ENCODE data around the gene FOXN4.

FOXN4 gene

GRCh38 chr12:109256011-109256410, 53.1 kb downstream of the FOXN4 start:
- DNase-seq = no peak

- no peak for DNase-seq
These were observed 53.7 kb downstream of the FOXN4 start for GRCh38 chr12:109255377-109255776.

- DNase-seq = no peak
These were observed 55.1 kb downstream of the FOXN4 start for GRCh38 chr12:109253913-109254544.

- DNase-seq = no peak
These were observed 56.3 kb downstream of the FOXN4 start for GRCh38 chr12:109252799-109253198.

- DNase-seq = no peak
These were observed 58.6 kb downstream of the FOXN4 start for GRCh38 chr12:109250523-109250922.

GRCh38 chr12:109247831-109248654, 61.0 kb downstream of the FOXN4 start:
- no peak for DNase-seq

GRCh38 chr12:109246221-109246620, 62.9 kb downstream of the FOXN4 start:
- no peak for DNase-seq

GRCh38 chr12:109244073-109244472, 65.0 kb downstream of the FOXN4 start:
- DNase-seq = no peak

GRCh38 chr12:109241936-109242335, 67.1 kb downstream of the FOXN4 start:
- DNase-seq = no peak

- no peak for DNase-seq
These were observed 68.7 kb downstream of the FOXN4 start for GRCh38 chr12:109240365-109240764.

- no peak for DNase-seq
These were observed 69.4 kb downstream of the FOXN4 start for GRCh38 chr12:109239691-109240090.

- DNase-seq = no peak
These were observed 69.9 kb downstream of the FOXN4 start for GRCh38 chr12:109239179-109239578.

GRCh38 chr12:109236257-109236656, 72.8 kb downstream of the FOXN4 start:
- DNase-seq = no peak

- no peak for DNase-seq
These were observed 75.1 kb downstream of the FOXN4 start for GRCh38 chr12:109234012-109234411.

- DNase-seq = no peak
These were observed 76.4 kb downstream of the FOXN4 start for GRCh38 chr12:109232731-109233130.

GRCh38 chr12:109230193-109230592, 78.9 kb downstream of the FOXN4 start:
- DNase-seq = no peak

GRCh38 chr12:109228664-109229063, 80.4 kb downstream of the FOXN4 start:
- DNase-seq = no peak
